Measurements from ENCODE around the gene CRKL.
A peak's percentile ranks its signal among the peaks of the same experiment; 100 is the strongest.

The CRKL gene

DNA sequence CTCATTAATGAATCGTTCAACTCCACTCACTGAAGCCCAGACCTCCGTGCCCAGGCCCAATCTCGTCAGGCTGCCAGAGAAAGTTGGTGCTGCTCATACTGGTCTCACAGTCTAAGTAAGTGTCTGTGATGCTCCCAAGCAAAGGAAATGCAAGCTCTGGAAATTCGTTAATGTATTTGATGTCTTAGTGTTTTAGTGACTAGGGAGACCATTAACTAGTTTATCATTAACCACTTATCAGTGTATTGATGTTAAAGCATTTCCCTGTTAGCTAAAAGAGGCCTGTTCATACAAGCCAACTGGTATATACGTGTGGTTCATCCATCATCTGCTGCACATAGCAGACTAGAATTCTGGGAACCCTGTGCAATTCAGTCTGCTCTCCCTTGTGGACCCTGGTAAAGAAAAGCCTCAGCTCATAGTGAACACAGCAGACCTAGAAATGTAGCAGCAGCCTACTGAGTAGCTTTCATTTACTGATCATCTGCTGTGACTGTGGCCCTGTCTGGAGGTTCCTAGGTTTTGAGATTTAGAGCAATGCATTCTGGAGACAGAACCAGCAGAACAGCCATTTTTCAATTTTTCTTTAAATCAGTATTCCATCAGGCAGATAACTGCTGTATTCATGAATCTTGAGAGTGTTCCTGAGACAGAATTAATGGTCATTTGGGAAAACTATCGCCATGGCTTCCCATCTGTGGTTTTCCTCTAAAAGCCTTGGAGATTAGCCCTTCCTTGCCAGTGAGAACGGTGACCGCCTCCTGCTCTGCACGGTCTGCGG, 34.1 kb downstream of the CRKL start:
- TF ChIP-seq, protein P1, sequence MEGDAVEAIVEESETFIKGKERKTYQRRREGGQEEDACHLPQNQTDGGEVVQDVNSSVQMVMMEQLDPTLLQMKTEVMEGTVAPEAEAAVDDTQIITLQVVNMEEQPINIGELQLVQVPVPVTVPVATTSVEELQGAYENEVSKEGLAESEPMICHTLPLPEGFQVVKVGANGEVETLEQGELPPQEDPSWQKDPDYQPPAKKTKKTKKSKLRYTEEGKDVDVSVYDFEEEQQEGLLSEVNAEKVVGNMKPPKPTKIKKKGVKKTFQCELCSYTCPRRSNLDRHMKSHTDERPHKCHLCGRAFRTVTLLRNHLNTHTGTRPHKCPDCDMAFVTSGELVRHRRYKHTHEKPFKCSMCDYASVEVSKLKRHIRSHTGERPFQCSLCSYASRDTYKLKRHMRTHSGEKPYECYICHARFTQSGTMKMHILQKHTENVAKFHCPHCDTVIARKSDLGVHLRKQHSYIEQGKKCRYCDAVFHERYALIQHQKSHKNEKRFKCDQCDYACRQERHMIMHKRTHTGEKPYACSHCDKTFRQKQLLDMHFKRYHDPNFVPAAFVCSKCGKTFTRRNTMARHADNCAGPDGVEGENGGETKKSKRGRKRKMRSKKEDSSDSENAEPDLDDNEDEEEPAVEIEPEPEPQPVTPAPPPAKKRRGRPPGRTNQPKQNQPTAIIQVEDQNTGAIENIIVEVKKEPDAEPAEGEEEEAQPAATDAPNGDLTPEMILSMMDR (IDR thresholded peaks at IDR 0.05; ENCODE audit: insufficient read depth, low read depth, low read length, missing control alignments): no peak
- DNase-seq (ENCODE audit: low read depth): no peak
- no peak overlapping the region for H3K4me3 ChIP-seq (ENCODE audit: low read length)

DNA sequence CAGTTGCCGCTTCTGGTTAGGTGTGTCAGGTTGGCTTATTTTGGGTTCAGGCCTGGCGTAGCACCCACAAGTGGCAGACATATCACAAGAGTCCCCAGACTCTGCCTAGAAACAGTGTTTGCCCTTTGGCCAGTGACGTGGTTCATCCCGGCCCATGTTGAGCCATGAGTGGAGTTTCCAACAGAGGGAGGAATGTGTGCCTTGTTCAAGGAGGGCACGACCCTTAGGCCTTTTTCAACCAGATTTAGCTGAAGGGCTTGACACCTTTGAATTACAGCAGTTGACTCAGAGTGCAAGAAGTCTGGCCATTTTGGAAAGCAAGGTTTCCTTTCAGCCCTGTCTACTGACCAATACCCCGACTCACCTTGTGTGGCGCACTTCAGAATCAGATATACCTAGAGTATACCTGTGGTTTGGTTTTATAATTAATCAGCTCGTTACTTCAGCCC, 34.7 kb downstream of the CRKL start:
- TF ChIP-seq, protein P1 (IDR thresholded peaks at IDR 0.05; ENCODE audit: insufficient read depth, low read depth, low read length, missing control alignments): no peak
- DNase-seq (ENCODE audit: low read depth): no peak
- no peak overlapping the region for H3K4me3 ChIP-seq (ENCODE audit: low read length)

DNA sequence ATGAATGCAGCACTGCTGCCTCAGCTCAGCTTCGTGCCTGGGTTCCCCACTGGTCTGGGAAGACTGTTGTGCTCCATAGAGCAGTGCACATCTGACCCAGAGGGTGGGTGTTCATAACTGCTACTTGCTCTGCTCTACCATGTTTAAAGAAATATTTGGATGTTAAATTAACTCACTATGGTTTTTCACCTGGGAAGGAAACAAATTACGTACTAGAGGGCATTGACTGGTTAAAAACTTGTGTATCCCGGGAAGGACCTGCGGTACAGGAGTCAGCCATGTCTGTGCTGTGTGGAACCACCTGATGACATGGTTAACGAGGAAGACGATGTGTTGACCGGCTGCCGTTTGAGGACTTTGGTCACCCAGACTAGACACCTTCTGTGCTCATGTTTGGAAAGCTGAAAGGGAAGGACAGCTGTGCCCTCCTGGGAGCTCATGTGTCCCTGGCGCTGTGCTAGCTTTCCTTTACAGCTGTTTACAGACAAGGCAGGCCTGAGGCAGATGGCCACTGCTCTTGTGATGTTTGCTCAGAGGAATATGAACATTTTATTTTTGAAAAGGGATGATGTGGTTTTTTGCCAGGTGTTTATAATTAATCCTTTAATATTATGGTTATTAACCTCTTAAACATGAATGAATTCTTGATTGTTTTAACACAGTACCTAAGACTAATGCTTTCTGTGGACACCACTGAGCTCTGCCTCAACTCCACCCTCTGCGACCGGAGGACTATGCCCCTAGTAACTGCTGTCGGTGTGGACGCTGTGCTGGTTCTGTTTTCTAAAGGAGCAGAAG, 35.5 kb downstream of the CRKL start:
- TF ChIP-seq, protein P1 (IDR thresholded peaks at IDR 0.05; ENCODE audit: insufficient read depth, low read depth, low read length, missing control alignments): no peak
- H3K4me3 ChIP-seq (ENCODE audit: low read length): no peak overlapping the region
- DNase-seq (ENCODE audit: low read depth): no peak

DNA sequence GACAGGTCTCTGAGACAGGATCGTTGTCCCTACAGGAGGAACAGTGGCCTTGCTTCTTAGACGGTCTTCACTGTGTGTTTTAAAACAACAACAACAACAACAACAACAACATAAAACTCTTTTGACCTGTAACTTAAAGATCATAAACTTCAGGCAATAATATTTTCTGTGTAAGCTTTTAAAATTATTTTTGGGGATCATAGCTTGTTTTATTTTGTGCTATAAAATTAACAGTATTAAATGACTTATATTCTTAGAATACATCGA, 36.1 kb downstream of the CRKL start:
- no peak overlapping the region for H3K4me3 ChIP-seq (ENCODE audit: low read length)
- no peak for DNase-seq (ENCODE audit: low read depth)
- TF ChIP-seq, protein P1 (IDR thresholded peaks at IDR 0.05; ENCODE audit: insufficient read depth, low read depth, low read length, missing control alignments): no peak

DNA sequence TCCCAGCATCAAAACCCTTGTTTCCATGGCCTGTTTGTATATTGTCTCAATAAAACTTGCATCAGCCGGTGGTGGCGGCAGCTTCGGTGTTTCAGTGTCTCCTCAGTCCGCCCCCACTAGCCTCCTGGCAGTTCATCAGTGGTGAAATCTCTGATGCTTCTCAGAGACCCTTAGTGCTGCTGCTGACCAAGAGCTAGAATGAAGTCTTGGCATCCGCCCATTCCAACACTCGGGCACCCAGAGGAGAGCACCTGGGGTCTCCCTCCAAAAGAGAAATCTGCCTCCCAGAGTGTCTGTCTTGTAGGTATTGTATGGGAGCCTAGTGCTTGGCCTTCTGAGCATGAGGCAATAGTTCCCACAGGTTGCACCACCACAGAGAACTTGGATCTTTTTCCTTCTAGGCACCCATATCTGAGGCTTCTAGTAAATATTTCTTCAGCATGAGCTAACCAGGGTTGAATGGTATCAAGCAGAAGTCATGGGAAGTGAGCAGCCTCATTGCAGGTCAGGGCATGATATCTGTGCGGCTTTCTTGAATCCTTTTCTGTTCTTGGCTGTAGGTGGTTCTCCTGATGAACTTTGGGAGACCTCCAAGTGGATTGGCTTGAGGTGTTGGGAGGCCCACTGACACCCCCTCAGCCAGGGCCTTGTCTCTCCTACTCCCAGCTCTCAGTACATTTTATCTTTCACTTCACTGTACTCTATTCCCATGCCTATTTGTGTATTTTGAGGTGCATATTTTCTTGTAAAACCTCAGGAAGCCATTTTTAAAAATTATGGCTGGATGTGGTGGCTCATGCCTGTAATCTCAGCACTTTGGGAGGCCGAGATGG, 36.7 kb downstream of the CRKL start:
- no peak overlapping the region for H3K4me3 ChIP-seq (ENCODE audit: low read length)
- TF ChIP-seq, protein P1 (IDR thresholded peaks at IDR 0.05; ENCODE audit: insufficient read depth, low read depth, low read length, missing control alignments): no peak
- DNase-seq (ENCODE audit: low read depth): peak; percentile 97

DNA sequence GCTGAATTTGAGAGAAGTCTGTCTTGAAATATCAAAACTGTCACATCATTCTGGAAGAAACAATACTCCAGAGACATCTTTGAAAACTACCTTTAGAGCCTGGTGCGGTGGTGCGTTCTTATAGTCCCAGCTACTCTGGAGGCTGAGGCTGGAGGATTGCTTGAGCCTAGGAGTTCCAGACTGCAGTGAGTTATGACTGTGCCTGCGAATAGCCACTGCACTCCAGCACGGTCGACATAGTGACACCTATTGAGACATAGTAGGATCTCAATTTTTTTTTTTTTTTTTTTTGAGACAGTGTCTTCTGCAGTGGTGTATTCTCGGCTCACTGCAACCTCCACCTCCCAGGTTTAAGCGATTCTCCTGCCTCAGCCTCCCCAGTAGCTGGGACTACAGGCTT, 38.3 kb downstream of the CRKL start:
- H3K4me3 ChIP-seq (ENCODE audit: low read length): no peak overlapping the region
- no peak for DNase-seq (ENCODE audit: low read depth)
- TF ChIP-seq, protein P1 (IDR thresholded peaks at IDR 0.05; ENCODE audit: insufficient read depth, low read depth, low read length, missing control alignments): no peak

Measured in epithelial cell of esophagus (primary cell).